Hematopoietic multipotent progenitor cell (in vitro differentiated cells): ENCODE results near the gene DPP10. TPM values are rescaled to one million over a fixed set of nuclear protein-coding genes. Genes with fewer than 3 reads are reported as not detected.
"Not testable (repeated sequence)": the region's sequence is repeated elsewhere in the genome, so short reads cannot be mapped to it uniquely, and the experiment has no call there.

Source experiments
- DNase-seq, 3 donors: peaks; one replicate each; pipeline ENCODE4 v3.0.0-alpha.2; 2011 to 2015; ENCODE audit warnings: low read depth in 2 of 3, low spot score in 2 of 3
- total RNA-seq: library from RNA; depleted of rRNA; stranded (reverse); fragments of >200 nt; gene quantifications from one replicate; pipeline ENCODE4 v1.2.3, GENCODE V29; 2012

DPP10 gene
- total RNA-seq, 1 donor: 1.9 TPM

- DNase-seq: no peak
Measured at GRCh38 chr2:114499101-114499500, 56.7 kb downstream of the DPP10 start.

GRCh38 chr2:114507744-114508143, 65.3 kb downstream of the DPP10 start:
- no peak for DNase-seq

- DNase-seq: no peak
Measured at GRCh38 chr2:114515882-114516281, 73.4 kb downstream of the DPP10 start.

GRCh38 chr2:114517580-114517979, 75.1 kb downstream of the DPP10 start:
- no peak for DNase-seq

- DNase-seq: no peak
Measured at GRCh38 chr2:114518738-114519137, 76.3 kb downstream of the DPP10 start.

- DNase-seq: not testable (repeated sequence)
Measured at GRCh38 chr2:114522612-114523011, 80.2 kb downstream of the DPP10 start.

GRCh38 chr2:114525955-114526354, 83.5 kb downstream of the DPP10 start:
- no peak for DNase-seq

- DNase-seq: no peak
Measured at GRCh38 chr2:114526841-114527240, 84.4 kb downstream of the DPP10 start.

GRCh38 chr2:114527330-114527983, 85.0 kb downstream of the DPP10 start:
- no peak for DNase-seq

GRCh38 chr2:114534116-114535084, 92.0 kb downstream of the DPP10 start:
- peak in 1 of 3 donors; percentile 17 for DNase-seq

- no peak for DNase-seq
Measured at GRCh38 chr2:114537777-114538176, 95.3 kb downstream of the DPP10 start.

- no peak for DNase-seq
Measured at GRCh38 chr2:114542695-114543094, 100.3 kb downstream of the DPP10 start.

- peak in 2 of 3 donors; percentile 39 to 64 for DNase-seq
Measured at GRCh38 chr2:114543236-114543766, 100.9 kb downstream of the DPP10 start.

- DNase-seq: no peak
Measured at GRCh38 chr2:114545052-114545451, 102.6 kb downstream of the DPP10 start.

- no peak for DNase-seq
Measured at GRCh38 chr2:114546531-114546930, 104.1 kb downstream of the DPP10 start.

- no peak for DNase-seq
Measured at GRCh38 chr2:114548151-114548550, 105.7 kb downstream of the DPP10 start.

GRCh38 chr2:114550364-114550763, 107.9 kb downstream of the DPP10 start:
- no peak for DNase-seq

- DNase-seq: peak in 2 of 3 donors; percentile 40 to 71
Measured at GRCh38 chr2:114550895-114551793, 108.7 kb downstream of the DPP10 start.

- DNase-seq: no peak
Measured at GRCh38 chr2:114553027-114553426, 110.6 kb downstream of the DPP10 start.

- no peak for DNase-seq
Measured at GRCh38 chr2:114569166-114569565, 126.7 kb downstream of the DPP10 start.
